Stimulated activated CD4-positive, alpha-beta T cell treated with anti-CD3 and anti-CD28 coated beads, TNF-alpha, amount 100 ng/mL, for 1 hour (primary cell): ENCODE measurements around the gene DCP1A.
A peak's percentile ranks its signal among the peaks of the same experiment; 100 is the strongest.
"Not testable (repeated sequence)": the region's sequence is repeated elsewhere in the genome, so short reads cannot be mapped to it uniquely, and the experiment has no call there.

Experiments
- DNase-seq, 3 donors: peaks; one replicate each; pipeline ENCODE4 v3.0.0-alpha.2; 2020; ENCODE audit warnings: low read depth in 3 of 3, low spot score in 1 of 3

DCP1A gene

DNA sequence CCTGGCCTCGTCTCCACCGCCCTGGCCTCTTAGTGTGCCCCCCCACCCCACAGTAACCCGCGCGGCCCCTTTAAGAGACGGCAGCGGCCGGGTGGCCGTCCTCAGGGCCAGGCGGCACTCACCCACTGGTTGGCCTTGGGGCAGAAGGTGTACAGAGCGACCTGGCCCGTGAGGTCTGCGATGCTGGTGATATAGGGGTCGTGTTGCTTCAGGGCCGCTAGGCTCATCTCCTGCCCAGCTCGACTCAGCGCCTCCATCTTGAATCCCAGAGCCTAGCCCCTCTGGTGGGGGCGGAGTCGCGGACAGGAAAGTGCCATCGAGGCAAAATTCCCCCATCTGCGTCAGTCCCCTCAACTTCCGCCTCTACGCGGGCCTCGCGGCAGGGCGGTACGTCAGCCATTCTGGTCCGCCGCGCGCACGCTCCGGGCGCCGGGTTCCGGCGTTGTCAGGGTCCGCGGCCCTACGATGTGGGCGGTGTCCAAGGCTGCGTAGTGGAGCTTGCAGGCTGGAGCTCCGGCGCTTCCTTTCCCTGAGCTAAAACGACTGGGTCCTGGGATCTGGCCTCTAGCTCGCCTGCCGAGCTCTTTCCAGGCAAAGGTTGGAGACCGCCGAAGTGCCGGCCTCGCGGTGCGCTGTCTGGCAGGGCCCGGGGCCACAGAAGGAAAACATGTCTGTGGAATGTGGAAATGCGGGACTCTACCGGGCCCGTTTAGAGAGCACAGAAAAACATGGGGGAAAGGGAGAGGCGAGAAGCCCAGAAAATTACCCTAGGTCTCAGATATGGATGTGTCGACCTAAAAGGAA, at the start of gene DCP1A:
TSS of gene DCP1A (minus strand) at position 283 of the 804 bp plus-strand sequence. CDS start at position 257, 26 bp downstream.
- peak; percentile 87 to 93 (median 91) for DNase-seq

DNA sequence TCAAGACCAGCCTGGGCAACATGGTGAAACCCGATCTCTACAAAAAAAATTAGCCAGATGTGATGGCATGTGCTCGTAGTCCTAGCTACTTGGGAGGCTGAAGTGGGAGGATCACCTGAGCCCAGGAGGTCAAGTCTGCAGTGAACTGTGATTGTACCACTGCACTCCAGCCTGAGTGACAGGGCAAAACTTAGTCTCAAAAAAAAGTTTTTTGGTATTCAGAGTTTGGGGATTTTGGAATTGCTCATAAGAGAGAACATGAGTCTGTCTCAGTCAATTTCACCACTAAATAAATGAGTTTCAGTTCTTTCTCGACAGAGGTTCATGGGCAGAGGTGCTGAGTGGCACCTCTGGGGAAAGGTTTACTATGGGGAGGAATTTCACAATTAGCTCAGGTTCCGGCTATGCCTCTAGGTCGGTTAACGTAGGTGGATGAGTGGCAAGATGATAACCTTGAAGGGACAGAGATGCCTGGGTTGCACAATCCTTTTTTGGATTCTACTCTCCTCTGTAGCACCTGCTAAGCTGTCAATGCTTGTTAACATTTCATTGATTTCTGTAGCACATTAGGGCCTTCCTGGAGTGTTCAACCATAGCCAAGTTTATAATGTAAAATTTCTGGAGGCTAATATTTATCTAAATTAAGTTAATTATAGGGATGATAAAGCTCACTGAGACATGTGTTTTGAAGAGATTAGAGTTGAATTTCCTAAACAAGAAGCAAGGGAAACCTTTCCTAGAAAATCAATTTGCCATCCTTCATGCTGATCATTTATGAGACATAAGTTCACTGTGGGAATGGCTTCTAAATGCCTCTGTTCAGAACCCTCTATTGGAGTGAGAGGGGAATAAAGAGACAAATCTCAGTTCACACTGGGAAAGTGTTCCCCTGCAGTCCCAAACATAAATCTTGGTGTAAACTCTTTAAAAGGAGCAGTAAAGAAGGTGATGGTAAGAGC, 37.4 kb upstream of the DCP1A start:
- DNase-seq: no peak

DNA sequence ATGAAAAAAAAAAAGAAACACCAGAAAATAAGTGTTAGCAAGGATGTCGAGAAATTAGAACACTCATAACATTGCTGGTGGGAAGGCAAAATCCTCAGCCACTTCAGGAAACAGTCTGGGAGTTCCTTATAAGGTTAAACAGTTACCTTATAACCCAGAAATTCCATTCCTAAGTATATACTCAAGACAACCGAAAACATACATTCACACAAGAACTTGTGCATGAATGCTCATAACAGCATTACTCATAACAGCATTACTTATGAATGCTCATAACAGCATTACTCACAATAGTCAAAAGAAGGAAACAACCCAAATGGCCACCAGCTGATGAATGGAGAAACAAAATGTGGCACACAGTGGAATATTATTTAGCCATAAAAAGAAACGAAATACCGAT, 34.8 kb upstream of the DCP1A start:
- DNase-seq: no peak

DNA sequence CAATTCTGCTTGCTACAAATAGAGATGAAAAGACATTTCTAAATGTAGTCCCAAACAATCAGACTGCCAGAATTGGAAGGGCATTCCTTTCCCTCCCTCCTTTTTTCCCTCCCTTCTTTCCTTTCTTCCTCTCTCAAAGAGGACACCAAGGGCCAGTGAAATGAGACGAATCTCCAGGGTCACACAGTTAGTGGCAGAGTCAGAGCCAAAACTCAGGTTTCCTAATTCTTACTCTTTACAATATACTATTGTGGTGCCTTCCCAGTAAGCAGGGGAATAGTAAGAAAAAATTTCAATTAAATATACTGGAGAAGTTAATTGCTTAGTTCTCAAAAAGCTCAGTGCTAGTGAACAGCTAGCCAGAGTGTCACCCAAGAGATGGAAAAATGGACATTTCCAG, 33.0 kb upstream of the DCP1A start:
- DNase-seq: no peak

DNA sequence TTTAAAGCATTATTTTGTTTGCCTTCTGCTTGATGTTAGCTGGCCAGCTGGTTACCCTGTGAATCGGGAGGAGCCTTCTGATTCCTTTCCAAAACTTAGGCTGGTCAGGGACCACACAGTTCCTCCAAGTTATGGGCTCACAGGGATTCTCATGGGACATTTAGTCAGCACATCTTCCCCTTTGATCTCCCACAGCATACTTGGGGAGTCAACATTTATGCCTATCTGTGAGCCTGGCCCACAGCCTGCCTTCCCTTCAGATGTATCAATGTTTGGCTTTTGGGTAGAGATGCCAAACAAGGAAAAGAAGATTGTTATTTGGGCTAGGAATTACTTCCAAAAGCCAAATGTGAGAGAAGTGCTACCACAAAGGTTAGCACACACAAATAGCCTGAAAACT, 32.6 kb upstream of the DCP1A start:
- DNase-seq: no peak

DNA sequence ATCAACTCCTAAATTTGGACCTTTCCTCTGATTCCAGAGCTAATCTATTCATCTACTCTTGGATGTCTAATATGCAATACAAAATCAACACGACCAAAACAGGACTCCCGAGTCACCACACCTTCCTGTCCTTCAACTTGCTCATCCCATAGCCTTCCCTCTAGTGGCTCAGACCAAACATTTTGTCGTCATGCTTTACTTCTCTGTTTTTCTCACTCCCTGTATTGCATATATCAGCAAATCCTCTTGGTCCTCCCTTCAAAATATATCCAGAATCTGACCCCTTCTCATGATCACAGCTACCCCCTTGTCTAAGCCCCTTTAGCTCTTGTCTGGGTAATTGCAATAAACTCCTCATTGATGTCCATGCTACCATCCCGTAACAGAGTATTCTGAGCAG, 30.5 kb upstream of the DCP1A start:
- DNase-seq: no peak

DNA sequence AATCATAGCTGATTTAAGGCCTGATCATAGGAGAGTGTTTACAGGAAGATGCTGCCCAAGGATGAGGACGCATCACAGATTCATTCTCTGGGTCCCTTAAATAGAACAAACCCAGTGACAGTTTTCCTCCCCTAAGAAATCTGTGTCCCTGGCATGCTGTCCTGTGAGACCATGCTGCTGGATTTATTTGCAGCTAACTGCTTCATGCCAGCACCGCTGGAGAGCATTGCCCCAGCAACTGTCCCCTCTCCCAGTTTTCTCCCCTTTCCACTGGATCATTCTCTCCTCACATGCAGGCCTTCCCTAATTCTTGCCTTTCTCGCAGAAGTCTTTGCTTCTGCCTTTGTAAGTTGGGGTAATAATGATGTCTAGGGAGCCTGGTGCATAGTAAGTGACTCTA, 29.3 kb upstream of the DCP1A start:
- no peak for DNase-seq

DNA sequence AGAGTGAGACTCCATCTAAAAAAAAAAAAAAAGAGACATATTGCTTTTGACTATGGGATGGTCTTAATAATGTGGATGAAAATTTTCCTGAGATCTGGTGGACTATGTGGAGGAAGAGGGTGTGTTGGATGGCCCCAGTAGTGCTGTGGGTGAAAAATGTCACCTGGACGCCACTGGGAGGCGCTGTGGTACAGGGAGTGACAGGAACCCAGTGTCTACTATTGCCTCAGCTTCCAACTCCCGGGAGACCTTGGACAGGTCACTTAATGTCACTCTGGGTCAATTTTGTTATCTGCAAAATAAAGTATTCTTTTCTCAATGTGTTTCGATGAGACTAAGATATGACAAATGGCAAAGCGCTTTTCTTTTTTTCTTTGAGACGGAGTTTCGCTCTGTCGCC, 27.7 kb upstream of the DCP1A start:
- peak in 1 of 3 donors; percentile 32 for DNase-seq

DNA sequence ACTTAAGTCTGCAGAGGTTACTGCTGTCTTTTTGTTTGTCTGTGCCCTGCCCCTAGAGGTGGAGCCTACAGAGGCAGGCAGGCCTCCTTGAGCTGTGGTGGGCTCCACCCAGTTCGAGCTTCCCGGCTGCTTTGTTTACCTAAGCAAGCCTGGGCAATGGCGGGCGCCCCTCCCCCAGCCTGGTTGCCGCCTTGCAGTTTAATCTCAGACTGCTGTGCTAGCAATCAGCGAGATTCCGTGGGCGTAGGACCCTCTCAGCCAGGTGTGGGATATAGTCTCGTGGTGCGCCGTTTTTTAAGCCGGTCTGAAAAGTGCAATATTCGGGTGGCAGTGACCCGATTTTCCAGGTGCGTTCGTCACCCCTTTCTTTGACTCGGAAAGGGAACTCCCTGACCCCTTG, 23.4 kb upstream of the DCP1A start:
- not testable (repeated sequence) for DNase-seq

DNA sequence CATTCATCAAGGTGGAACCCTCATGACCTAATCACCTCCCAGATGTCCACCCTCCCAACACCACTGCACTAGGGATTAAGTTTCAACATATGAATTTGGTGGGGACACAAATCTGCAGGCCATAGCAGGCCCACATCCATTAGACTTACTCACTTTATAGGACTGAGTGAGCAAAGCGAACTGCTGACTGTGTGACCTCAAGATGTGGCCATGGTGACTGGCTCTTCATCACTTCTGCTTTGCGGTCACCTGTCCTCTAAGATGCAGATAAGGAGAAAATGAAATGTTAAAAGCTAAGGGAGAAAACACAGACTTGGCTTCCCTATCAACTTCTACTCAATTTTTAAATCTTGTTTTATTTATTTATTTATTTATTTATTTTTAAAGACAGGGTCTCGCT, 14.5 kb upstream of the DCP1A start:
- DNase-seq: no peak

DNA sequence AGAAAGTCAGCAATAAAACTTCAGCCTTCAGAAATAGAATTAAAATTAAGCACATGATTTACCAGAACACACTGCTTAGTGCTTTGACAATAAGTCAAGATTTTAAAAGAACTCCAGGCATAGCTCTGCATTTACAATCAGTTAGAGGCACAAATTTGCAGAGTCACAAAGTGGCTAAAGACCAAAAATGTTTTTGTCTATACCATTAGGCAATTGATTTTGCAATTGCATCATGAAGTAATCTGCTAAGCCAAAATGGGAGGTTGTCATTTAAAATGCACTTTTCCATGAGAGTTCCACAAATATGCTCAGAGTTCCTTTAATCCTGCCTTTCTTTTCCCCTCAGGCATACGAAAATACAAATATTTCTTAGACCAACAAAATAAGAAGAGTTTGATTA, 10.1 kb upstream of the DCP1A start:
- no peak for DNase-seq

DNA sequence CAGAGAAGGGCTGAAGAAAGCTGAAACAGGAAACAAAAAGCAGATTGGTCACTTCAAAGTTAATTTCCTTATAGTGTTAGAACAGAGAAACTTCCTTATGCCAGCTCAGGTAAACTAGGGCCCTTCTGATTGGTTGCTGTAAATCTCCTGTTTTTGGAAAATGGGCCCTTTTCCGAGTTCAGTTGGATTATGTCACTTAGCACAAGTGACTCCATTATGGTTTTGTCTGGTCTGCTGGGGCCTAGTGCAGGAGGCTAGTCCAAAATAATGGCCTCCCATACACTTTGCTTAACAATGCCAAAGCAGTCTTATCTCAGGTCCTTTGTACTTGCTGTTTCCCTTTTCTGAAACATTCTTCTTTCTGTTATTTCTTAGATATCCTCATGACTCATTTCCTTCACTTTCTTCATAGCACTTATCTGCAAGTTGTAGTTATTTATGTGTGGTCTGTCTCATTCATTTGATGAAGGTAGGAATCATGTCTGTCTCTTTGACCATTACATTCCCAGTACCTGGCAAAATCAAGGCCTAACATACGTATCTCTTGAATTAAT, 7.7 kb upstream of the DCP1A start:
- DNase-seq: no peak

DNA sequence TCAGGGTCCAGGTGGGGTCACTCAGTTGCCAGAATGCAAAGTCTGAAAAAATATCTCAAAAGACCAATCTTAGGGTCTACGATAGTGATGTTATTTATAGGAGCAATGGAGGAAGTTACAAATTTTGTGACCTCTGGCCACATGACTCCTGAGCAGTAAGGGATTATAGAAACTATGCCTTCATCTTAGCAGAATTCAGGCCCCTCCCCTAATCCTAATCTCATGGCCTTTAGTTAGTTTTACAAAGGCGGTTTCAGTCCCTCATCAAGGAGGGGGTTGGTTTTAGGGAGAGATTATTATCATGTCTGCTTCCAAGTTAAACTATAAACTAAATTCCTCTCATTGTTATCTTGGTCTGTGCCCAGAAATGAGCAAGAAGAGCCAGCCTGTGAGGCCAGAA, 5.9 kb upstream of the DCP1A start:
- no peak for DNase-seq

DNA sequence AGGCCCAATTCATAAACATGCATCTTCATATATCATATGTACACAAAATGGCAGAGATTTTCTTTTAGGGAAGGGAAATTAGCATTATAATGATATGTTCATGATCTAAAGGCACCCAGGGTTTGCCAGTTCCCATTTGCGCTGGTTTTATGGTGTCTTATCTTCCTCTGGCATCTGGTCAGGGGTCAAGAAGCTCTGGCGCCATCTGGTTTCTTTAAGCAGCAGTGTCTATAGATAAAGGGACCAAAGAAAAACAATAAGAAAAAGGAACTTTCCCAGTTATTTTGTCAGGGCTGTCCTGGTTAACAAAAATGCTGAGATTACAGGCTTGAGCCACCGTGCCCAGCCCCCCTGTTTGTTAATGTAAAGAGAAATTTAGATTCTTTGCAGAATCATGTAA, 3.3 kb upstream of the DCP1A start:
- DNase-seq: no peak

DNA sequence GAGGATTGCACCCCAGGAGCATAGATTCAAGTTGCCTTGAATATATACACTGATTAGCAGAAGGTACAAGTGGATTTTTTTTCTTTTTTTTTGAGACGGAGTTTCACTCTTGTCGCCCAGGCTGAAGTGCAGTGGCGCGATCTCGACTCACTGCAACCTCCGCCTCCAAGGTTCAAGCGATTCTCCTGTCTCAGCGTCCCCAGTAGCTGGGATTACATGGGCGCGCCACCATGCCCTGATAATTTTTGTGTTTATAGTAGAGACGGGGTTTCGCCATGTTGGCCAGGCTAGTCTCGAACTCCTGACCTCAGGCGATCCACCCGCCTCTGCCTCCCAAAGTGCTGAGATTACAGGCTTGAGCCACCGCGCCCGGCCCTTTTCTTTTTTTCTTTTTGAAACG, 775 bp upstream of the DCP1A start:
- not testable (repeated sequence) for DNase-seq

DNA sequence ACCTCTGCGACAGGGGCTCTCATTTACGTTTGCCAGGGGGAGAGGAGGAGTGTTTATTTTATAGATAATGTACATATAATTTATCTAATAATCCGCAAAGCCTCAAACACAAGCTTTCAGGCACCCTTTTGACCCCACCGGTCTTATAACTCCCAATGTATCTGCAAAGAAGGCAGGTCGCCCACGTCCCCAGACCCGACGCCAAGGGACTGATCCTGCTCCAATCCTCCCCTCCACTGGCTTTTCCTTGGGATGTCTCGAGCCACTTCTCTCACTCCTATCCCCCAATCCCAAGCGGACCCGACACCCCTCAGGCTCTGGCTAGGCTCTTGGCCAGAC, 452 bp downstream of the DCP1A start:
- DNase-seq: no peak

DNA sequence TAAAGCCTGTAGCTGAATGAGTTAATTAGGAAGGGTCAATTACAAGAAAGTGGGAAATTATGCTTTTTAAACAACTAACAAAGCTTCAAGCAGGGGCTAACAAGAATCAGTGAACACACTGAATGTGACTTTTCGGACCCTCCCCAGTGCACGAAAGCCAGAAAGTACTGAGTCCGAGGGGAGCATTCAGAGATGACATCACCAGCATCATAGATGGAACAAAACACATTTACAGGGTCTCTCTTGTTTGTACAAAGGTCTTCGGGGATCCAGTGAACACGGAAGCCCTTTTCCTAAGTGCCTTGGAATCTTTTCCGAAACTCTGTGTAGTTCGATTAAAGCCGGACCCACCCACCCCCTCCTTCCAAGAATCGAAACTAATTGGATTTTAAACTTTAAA, 829 bp downstream of the DCP1A start:
- DNase-seq: no peak

DNA sequence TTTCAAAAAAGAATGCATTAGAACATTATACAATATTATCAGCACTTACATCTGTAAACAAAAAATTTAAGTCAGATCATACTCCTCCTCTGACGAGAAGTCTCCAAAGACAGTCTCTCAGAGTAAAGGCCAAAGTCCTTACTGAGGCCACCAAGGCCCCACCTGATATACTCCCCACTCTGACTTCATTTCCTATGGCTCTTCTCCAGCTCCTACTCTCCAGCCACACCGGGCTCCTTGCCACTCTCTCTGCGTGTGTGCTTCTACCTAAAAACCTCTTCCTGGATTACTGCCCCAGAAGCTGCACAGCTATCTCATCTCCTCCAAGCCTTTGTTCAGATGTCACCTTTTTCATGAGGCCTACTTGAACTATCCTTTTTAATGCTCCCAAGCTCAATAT, 5.0 kb downstream of the DCP1A start:
- no peak for DNase-seq

DNA sequence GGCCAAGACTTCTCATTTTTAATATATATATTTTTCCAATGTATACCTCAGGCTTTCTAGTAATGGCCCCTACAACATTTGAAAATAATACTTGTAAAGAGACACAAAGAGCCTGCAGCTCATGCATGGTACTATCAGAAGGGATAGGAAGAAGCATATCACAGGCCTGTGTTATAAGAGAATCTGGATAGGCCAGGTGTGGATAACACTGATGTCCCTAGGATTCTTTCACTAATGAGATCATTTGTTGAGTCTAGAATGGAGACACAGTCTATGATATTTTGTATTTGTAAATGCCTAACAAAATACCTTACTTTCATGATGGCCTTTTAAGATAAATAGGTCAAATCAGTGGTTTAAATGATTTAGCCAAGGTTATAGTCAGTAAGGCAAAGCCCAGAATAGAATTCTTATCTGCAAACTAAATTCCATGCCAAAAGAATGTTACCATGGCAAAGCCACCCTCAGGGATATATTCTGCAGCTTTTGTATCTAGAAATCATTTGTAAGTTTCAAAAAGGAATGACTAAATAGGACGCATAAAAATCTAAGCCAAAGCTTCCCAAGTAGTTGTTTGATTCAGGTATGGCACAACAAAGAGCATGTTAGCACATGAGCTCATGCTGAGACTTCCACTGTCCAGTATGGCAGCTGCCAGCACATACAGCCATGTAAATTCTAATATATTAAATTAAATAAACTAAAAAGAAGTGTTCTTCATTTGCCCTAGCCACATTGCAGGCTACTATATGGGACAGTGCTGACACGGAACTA, 10.0 kb downstream of the DCP1A start:
- DNase-seq: no peak

DNA sequence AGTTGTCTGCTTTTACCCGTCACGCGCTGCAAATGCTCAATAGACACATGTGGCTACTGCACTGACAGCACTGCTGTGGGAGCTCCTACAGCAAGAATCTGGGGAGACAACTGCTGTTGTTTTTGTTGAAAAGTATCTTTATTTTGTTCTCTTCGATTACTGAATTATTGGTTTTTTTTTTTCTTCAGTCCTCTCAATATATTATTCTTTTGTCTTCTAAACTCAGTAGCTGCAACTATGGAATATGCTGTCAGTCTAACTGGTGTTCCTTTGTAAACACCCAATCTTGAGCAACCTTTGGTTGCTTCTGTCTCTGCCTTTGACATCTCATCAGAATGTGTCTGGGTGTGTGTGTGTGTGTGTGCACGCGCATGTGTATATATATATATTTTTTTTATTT, 12.6 kb downstream of the DCP1A start:
- no peak for DNase-seq

DNA sequence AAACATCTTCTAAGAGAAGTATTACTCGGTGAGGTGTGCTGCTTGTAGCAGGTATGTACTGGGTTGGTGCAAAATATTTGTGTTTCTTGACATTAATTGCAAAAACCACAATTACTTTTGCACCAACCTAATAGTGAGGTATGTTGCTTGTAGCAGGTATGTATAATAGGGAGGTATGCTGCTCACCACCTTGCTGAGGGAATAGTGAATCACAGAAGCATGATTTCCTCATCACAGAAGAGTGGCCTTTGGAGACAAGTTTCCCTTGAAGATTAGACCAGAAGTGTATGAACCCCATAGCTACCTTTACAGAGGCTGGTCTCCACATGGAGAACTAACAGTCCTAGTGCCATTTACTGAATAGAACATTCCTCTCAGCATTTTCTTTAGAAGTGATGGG, 15.5 kb downstream of the DCP1A start:
- no peak for DNase-seq
